ENCODE data around the gene CTNS. TPM values are rescaled to one million over a fixed set of nuclear protein-coding genes. Genes with fewer than 3 reads are reported as not detected.

The CTNS gene
- total RNA-seq, 6 experiments from 2014 or later: 6.7 to 30.3 (median 9.4) TPM

DNA sequence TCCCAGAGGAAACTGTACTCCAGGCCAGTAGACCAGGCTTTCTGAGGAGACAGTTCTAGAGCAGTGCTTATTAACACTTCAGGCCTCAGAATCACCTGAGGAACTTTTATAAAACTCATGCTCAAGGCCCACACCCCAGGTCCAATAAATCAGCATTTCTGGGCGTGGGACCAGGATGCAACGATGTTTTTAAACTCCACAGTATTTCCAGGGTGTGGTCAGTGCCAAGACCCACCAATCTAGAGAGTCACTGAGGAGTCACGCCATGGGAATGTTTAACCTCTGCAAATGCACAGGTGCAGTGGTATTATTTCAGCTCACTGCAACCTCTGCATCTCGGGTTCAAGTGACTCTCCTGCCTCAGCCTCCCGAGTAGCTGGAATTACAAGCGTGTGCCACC, 23.4 kb upstream of the CTNS start:
- no peak for TF ChIP-seq POLR2A (IDR thresholded peaks at IDR 0.05)
- TF ChIP-seq, protein P1, sequence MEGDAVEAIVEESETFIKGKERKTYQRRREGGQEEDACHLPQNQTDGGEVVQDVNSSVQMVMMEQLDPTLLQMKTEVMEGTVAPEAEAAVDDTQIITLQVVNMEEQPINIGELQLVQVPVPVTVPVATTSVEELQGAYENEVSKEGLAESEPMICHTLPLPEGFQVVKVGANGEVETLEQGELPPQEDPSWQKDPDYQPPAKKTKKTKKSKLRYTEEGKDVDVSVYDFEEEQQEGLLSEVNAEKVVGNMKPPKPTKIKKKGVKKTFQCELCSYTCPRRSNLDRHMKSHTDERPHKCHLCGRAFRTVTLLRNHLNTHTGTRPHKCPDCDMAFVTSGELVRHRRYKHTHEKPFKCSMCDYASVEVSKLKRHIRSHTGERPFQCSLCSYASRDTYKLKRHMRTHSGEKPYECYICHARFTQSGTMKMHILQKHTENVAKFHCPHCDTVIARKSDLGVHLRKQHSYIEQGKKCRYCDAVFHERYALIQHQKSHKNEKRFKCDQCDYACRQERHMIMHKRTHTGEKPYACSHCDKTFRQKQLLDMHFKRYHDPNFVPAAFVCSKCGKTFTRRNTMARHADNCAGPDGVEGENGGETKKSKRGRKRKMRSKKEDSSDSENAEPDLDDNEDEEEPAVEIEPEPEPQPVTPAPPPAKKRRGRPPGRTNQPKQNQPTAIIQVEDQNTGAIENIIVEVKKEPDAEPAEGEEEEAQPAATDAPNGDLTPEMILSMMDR (IDR thresholded peaks at IDR 0.05): no peak
- no peaks in the 10 kb centered on the region for H3K27me3 ChIP-seq
- H3K9me3 ChIP-seq: no peaks in the 10 kb centered on the region
- no peak overlapping the region for H3K4me3 ChIP-seq
- no peak for ATAC-seq
- intact Hi-C loops (cut with DNase I): no loop called here
- peaks cover 0 to 26% (median 7%) of the 10 kb centered on the region in 4 donors for H3K4me1 ChIP-seq
- peaks cover 0 to 80% (median 41%) of the 10 kb centered on the region in 4 donors for H3K36me3 ChIP-seq
- H3K27ac ChIP-seq: no peak overlapping the region
- 63% methylated on average over 2 of the region's 6 CpGs for WGBS (ENCODE audit: insufficient coverage, low coverage, low lambda C conversion rate, missing lambda C conversion rate)
- DNase-seq: no peak

DNA sequence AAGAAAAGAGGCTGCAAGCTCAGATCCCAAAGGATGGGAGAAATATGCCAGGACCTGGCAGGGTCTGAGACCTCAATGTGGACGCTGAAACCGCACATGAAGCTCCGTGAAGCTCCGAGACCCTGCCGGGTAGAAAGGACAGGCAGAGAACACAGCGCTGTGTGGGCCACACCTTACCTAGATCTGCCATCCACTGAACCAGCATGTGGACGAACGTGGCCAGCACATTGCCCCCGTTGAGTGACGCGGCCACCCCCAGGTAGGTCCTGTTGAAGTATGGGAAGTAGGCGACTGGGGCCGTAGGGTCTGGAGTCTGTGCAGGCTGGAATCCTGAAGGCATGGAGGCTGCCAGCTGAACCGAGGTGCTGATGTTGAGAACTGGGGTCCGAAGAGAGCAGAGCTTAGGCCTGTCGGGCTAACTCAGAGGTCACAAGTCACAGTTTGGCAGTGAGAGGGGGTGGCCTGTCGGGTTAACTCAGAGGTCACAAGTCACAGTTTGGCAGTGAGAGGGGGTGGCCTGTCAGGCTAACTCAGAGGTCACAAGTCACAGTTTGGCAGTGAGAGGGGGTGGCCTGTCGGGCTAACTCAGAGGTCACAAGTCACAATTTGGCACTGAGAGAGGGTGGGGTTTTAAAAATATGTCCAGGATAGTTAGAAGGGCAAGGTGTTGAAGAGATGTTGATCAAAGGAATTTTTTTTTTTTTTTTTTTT, 21.2 kb upstream of the CTNS start:
- TF ChIP-seq, protein P1 (IDR thresholded peaks at IDR 0.05): no peak
- TF ChIP-seq POLR2A (IDR thresholded peaks at IDR 0.05): no peak
- H3K36me3 ChIP-seq: peaks cover 0 to 77% (median 41%) of the 10 kb centered on the region in 4 donors
- H3K4me1 ChIP-seq: peaks cover 0 to 26% (median 7%) of the 10 kb centered on the region in 4 donors
- DNase-seq (peak in 1 of 3 donors; percentile 58), ATAC-seq (peak; percentile 19 to 63 (median 28))
- H3K4me3 ChIP-seq: no peak overlapping the region
- no peaks in the 10 kb centered on the region for H3K27me3 ChIP-seq
- no peak overlapping the region for H3K27ac ChIP-seq
- no peaks in the 10 kb centered on the region for H3K9me3 ChIP-seq
- intact Hi-C loops (cut with DNase I): no loop called here
- 60% methylated on average over 8 of the region's 18 CpGs for WGBS (ENCODE audit: insufficient coverage, low coverage, low lambda C conversion rate, missing lambda C conversion rate)

DNA sequence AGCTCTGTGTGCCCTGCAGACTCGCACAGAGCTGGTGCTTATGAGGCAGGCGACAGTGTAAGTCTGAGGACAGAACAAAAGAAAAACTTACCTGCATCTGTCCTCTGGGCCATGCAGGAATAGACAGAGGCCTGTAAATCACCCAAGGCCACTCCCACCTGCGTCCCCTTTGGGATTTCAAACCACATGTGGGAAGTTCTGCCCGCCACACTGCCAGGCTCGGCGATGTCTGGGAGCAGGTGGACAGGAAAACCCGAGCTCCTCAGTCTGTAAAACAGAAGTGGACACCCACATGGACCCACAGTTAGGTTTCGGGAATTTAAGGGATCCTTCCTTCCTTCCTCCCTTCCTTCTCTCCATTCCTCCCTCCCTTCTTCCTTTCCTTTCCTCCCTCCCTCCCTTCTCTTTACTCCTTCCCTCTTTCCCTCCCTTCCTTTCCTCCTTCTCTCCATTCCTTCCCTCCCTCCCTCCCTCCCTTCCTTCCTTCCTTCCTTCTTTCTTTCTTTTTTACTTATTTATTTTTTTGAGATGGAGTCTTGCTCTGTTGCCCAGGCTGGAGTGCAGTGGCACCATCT, 15.3 kb upstream of the CTNS start:
- no peak for DNase-seq
- Histone ChIP-seq H3K27ac (no peak overlapping the region), H3K36me3 (peaks cover 8 to 87% (median 48%) of the 10 kb centered on the region in 4 donors), H3K4me1 (peaks cover 0 to 3% (median 0%) of the 10 kb centered on the region in 4 donors), H3K9me3 (no peaks in the 10 kb centered on the region), H3K27me3 (no peaks in the 10 kb centered on the region), H3K4me3 (no peak overlapping the region)
- no peak for ATAC-seq
- TF ChIP-seq, protein P1 (IDR thresholded peaks at IDR 0.05): no peak
- TF ChIP-seq POLR2A (IDR thresholded peaks at IDR 0.05): no peak
- WGBS (ENCODE audit: insufficient coverage, low coverage, low lambda C conversion rate, missing lambda C conversion rate): 92% methylated on average over 4 of the region's 8 CpGs
- intact Hi-C loops (cut with DNase I): no loop called here

DNA sequence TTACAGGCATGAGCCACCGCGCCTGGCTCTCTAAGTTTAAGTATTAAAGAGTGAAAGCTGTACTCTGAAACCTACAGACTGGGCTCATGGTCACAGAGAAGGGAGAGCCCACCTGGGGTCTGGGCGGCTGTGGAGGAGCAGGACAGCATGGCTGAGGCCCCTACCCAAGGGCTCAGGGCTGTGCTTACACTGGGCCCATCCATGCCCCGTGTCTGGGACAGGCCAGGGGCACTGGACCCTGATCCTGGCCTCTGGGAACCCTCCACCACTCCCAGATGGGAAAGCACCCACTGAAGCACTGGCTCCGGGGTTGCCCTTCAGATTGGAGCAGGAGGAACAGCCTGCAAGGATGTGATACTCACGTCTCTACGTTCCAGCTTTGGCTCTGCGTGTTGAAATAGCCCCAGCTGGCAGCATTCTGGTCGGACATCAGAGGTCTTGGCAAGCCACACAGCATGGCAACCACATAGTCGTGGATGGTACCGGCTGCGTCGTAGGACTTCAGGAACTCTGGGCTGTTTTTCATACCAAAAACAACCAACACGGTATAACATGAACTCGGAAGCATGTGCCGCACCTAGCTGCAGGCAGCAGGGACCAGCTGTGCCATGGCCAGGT, 13.5 kb upstream of the CTNS start:
- H3K4me1 ChIP-seq: no peaks in the 10 kb centered on the region
- intact Hi-C loops (cut with DNase I): no loop called here
- no peak for TF ChIP-seq POLR2A (IDR thresholded peaks at IDR 0.05)
- TF ChIP-seq, protein P1 (IDR thresholded peaks at IDR 0.05): no peak
- no peak overlapping the region for H3K4me3 ChIP-seq
- WGBS (ENCODE audit: insufficient coverage, low coverage, low lambda C conversion rate, missing lambda C conversion rate): 100% methylated on average over 1 of the region's 16 CpGs
- no peaks in the 10 kb centered on the region for H3K9me3 ChIP-seq
- no peak for DNase-seq
- peaks cover 8 to 88% (median 48%) of the 10 kb centered on the region in 4 donors for H3K36me3 ChIP-seq
- peak in 2 of 4 donors; percentile 11 to 33 for ATAC-seq
- no peaks in the 10 kb centered on the region for H3K27me3 ChIP-seq
- H3K27ac ChIP-seq: no peak overlapping the region
